Measurements from ENCODE around the gene DDX39A.
A peak's percentile ranks its signal among the peaks of the same experiment; 100 is the strongest.

Gene DDX39A

DNA sequence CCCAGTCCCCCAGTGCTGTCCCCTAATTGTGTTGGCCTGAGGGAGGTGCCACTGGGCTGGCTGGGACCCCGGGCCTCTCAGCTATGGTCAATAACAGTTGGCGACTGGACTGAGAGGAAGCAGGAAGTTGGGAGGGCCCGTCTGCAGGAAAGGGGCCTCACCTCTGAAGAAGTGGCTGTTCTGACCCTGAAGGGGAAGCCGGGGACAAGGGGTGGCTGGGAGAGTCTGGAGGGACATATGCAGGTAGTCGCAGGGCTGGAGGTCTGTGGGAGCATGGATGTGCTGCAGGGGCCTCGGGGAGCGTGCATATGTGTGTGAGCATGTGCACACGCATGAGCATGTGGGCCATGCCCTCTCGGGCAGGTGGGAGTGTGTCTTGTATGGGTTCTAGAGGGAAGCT, 19.9 kb upstream of the DDX39A start:
- H3K23ac ChIP-seq (ENCODE audit: low read length) = no peak overlapping the region
- no peak overlapping the region for H2BK15ac ChIP-seq (replicated peaks; ENCODE audit: low read depth)
- no peak overlapping the region for H3K18ac ChIP-seq (ENCODE audit: low read length)
- H2AK5ac ChIP-seq (ENCODE audit: low read length) = no peak overlapping the region
- no peak overlapping the region for H3K4me3 ChIP-seq (ENCODE audit: low read length)
- WGBS (ENCODE audit: extremely low coverage, insufficient coverage, low lambda C conversion rate) = no CpG with 5 or more reads among the region's 9 CpGs
- DNase-seq = no peak
- H3K4me1 ChIP-seq (ENCODE audit: control insufficient read depth, low read depth, low read length) = no peaks in the 10 kb centered on the region
- H3K4ac ChIP-seq (ENCODE audit: low read depth, low read length) = no peak overlapping the region
- no peak overlapping the region for H2BK5ac ChIP-seq (ENCODE audit: low read length)
- H4K5ac ChIP-seq (ENCODE audit: low read length) = no peak overlapping the region
- H4K8ac ChIP-seq (ENCODE audit: low read depth, low read length) = no peak overlapping the region
- H3K9ac ChIP-seq (ENCODE audit: low read length) = no peak overlapping the region
- no peak overlapping the region for H2BK120ac ChIP-seq (ENCODE audit: low read depth, low read length)
- no peak overlapping the region for H3K4me2 ChIP-seq (ENCODE audit: low read length)
- no peak overlapping the region for H3K56ac ChIP-seq (ENCODE audit: low read length)
- no peaks in the 10 kb centered on the region for H3K79me1 ChIP-seq (ENCODE audit: low read length)
- H3K27ac ChIP-seq (ENCODE audit: low read depth, low read length) = no peak overlapping the region
- no peaks in the 10 kb centered on the region for H3K27me3 ChIP-seq (ENCODE audit: insufficient read depth, low read length, poor library complexity)
- peaks cover 7% of the 10 kb centered on the region for H3K36me3 ChIP-seq (ENCODE audit: control insufficient read depth, insufficient read depth, low read length)
- H3K79me2 ChIP-seq (ENCODE audit: control insufficient read depth, insufficient read depth, low read length) = no peaks in the 10 kb centered on the region

DNA sequence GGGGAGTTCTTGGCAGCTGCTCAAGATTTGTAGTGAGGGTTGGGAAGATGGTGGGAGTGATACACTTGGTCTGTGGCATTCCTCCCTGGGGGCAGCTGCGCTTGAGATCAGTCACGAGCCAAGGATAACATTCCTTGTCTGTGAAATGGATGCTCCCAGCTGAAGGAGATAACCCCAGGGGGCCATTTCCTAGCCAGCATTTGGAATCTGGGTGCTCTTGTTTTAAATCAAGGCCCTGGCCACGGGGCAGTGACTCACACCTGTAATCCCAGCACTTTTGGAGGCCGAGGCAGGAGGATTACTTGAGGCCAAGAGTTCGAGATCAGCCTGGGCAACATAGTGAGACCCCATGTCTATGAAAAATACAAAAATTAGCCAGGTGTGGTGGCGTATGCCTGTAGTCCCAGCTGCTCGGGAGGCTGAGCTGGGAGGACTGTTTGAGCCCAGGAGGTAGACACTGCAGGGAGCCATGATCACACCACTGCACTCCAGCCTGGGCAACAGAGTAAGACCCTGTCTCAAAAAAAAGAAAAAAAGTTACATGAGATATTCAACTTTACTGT, 18.5 kb upstream of the DDX39A start:
- Histone ChIP-seq H3K18ac (ENCODE audit: low read length) (no peak overlapping the region), H2BK120ac (ENCODE audit: low read depth, low read length) (no peak overlapping the region), H3K9ac (ENCODE audit: low read length) (no peak overlapping the region), H3K36me3 (ENCODE audit: control insufficient read depth, insufficient read depth, low read length) (no peaks in the 10 kb centered on the region), H2BK15ac (replicated peaks; ENCODE audit: low read depth) (no peak overlapping the region), H4K8ac (ENCODE audit: low read depth, low read length) (no peak overlapping the region), H3K4me2 (ENCODE audit: low read length) (no peak overlapping the region), H4K5ac (ENCODE audit: low read length) (no peak overlapping the region), H3K79me1 (ENCODE audit: low read length) (no peaks in the 10 kb centered on the region), H3K56ac (ENCODE audit: low read length) (no peak overlapping the region), H3K79me2 (ENCODE audit: control insufficient read depth, insufficient read depth, low read length) (no peaks in the 10 kb centered on the region), H3K27ac (ENCODE audit: low read depth, low read length) (no peak overlapping the region), H3K4me1 (ENCODE audit: control insufficient read depth, low read depth, low read length) (no peaks in the 10 kb centered on the region), H3K23ac (ENCODE audit: low read length) (no peak overlapping the region), H3K4me3 (ENCODE audit: low read length) (no peak overlapping the region), H3K27me3 (ENCODE audit: insufficient read depth, low read length, poor library complexity) (no peaks in the 10 kb centered on the region), H2BK5ac (ENCODE audit: low read length) (no peak overlapping the region), H3K4ac (ENCODE audit: low read depth, low read length) (no peak overlapping the region), H2AK5ac (ENCODE audit: low read length) (no peak overlapping the region)
- peak; percentile 34 for DNase-seq
- WGBS (ENCODE audit: extremely low coverage, insufficient coverage, low lambda C conversion rate) = no CpG with 5 or more reads among the region's 7 CpGs

- no peak overlapping the region for H3K4ac ChIP-seq (ENCODE audit: low read depth, low read length)
- H4K5ac ChIP-seq (ENCODE audit: low read length) = no peak overlapping the region
- no peaks in the 10 kb centered on the region for H3K27me3 ChIP-seq (ENCODE audit: insufficient read depth, low read length, poor library complexity)
- H2BK15ac ChIP-seq (replicated peaks; ENCODE audit: low read depth) = no peak overlapping the region
- no CpG with 5 or more reads among the region's 17 CpGs for WGBS (ENCODE audit: extremely low coverage, insufficient coverage, low lambda C conversion rate)
- no peak overlapping the region for H2BK5ac ChIP-seq (ENCODE audit: low read length)
- no peak overlapping the region for H3K9ac ChIP-seq (ENCODE audit: low read length)
- no peak overlapping the region for H3K4me2 ChIP-seq (ENCODE audit: low read length)
- no peak overlapping the region for H4K8ac ChIP-seq (ENCODE audit: low read depth, low read length)
- no peaks in the 10 kb centered on the region for H3K79me1 ChIP-seq (ENCODE audit: low read length)
- H3K56ac ChIP-seq (ENCODE audit: low read length) = no peak overlapping the region
- no peaks in the 10 kb centered on the region for H3K4me1 ChIP-seq (ENCODE audit: control insufficient read depth, low read depth, low read length)
- no peak overlapping the region for H3K18ac ChIP-seq (ENCODE audit: low read length)
- no peak overlapping the region for H2AK5ac ChIP-seq (ENCODE audit: low read length)
- H3K23ac ChIP-seq (ENCODE audit: low read length) = no peak overlapping the region
- H3K79me2 ChIP-seq (ENCODE audit: control insufficient read depth, insufficient read depth, low read length) = no peaks in the 10 kb centered on the region
- no peak overlapping the region for H2BK120ac ChIP-seq (ENCODE audit: low read depth, low read length)
- no peak overlapping the region for H3K27ac ChIP-seq (ENCODE audit: low read depth, low read length)
- no peaks in the 10 kb centered on the region for H3K36me3 ChIP-seq (ENCODE audit: control insufficient read depth, insufficient read depth, low read length)
- DNase-seq = no peak
- no peak overlapping the region for H3K4me3 ChIP-seq (ENCODE audit: low read length)
These were observed 16.3 kb upstream of the DDX39A start for GRCh38 chr19:14435320-14436050.

DNA sequence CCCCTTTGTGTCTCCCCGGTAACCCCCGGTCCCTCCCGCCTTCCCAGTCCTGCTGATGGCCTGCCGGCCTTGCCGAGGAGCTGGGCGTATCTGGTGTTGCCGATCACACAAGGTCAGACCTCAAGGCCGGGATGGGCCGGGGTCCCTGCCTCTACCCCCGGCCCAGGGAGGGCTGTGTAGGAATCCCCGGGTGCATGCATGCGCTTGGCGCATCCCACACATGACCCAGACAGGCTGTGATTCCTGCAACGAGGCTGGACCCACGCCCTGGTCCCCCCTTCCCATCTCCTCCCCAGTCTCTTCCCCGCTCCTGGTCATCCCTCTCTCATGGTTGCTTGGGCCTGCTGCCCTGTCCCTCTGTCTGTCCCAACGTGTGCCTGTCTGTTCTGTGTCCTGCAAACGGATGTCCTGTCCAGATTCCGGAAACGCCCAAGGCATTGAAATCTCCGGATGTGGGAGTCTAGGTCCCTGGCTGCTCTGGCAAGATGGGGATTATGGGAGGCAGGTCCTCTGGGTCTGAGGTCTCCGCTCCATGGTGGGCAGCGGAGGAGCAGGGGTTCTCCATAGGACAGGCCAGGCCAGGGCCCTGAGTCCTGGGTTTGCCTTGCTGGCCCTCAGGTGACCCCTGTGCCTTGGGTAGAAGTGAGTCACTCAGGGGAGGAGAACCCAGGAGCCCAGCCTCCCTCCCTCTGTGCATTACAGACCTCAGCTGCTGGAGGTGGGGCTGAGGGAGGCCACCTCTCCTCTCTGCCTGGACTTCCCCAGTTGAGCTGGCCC, 15.6 kb upstream of the DDX39A start:
- Histone ChIP-seq H3K36me3 (ENCODE audit: control insufficient read depth, insufficient read depth, low read length) (no peaks in the 10 kb centered on the region), H3K9ac (ENCODE audit: low read length) (no peak overlapping the region), H2BK15ac (replicated peaks; ENCODE audit: low read depth) (no peak overlapping the region), H2AK5ac (ENCODE audit: low read length) (no peak overlapping the region), H3K27ac (ENCODE audit: low read depth, low read length) (no peak overlapping the region), H3K4me1 (ENCODE audit: control insufficient read depth, low read depth, low read length) (no peaks in the 10 kb centered on the region), H3K4ac (ENCODE audit: low read depth, low read length) (no peak overlapping the region), H3K79me1 (ENCODE audit: low read length) (no peaks in the 10 kb centered on the region), H3K4me2 (ENCODE audit: low read length) (no peak overlapping the region), H2BK120ac (ENCODE audit: low read depth, low read length) (no peak overlapping the region), H3K27me3 (ENCODE audit: insufficient read depth, low read length, poor library complexity) (no peaks in the 10 kb centered on the region), H4K8ac (ENCODE audit: low read depth, low read length) (no peak overlapping the region), H3K18ac (ENCODE audit: low read length) (no peak overlapping the region), H4K5ac (ENCODE audit: low read length) (no peak overlapping the region), H2BK5ac (ENCODE audit: low read length) (no peak overlapping the region), H3K79me2 (ENCODE audit: control insufficient read depth, insufficient read depth, low read length) (no peaks in the 10 kb centered on the region), H3K4me3 (ENCODE audit: low read length) (no peak overlapping the region), H3K23ac (ENCODE audit: low read length) (no peak overlapping the region), H3K56ac (ENCODE audit: low read length) (peak overlapping the region; percentile 42)
- no CpG with 5 or more reads among the region's 23 CpGs for WGBS (ENCODE audit: extremely low coverage, insufficient coverage, low lambda C conversion rate)
- DNase-seq = no peak

DNA sequence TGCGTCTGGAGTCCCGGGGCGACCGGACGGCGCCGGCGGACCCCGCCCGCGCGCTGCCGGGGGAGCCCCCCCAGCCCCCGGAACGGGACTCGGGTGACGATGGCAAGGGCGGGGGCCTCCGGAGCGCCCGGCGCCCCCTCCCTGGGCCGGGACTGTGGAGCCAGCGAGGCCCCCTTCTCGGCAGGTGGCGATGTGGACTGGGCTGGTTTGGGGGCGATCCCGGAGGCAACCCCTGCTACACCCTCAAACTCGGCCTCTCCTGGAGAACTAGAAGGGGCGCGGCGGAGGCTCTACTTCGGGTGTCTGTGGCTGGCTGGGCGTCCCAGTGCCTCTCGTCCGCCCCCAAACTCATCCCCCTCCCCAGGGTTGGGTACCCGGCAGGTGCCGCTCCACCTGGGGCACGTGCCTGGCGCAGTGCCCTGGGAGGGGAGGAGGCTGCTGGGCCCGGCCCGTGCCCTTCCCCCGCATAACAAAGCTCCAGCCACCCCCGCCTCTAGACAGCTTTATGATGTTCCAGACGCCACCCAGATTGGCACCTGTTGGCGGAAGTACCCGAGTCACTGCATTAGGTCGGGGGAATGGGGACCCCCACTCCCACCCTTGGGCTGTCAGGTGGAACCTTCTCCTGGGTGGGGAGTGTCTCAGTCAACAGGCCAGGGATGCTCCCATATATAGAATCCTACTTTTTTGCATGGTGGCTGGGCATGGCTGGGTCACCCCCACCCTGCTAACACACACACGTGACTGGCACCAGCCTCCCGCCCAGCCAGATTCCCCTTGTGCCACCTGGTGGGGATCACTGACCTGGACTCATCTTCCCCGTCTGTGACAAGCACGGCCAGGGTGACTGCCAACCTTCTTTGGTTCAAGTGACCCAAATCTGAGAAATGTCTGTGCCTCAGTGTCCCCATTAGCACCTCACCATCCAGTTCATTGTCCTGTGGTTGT, 14.7 kb upstream of the DDX39A start:
- no peak overlapping the region for H3K27ac ChIP-seq (ENCODE audit: low read depth, low read length)
- H3K36me3 ChIP-seq (ENCODE audit: control insufficient read depth, insufficient read depth, low read length) = no peaks in the 10 kb centered on the region
- peak overlapping the region; percentile 81 for H3K56ac ChIP-seq (ENCODE audit: low read length)
- no peak overlapping the region for H4K8ac ChIP-seq (ENCODE audit: low read depth, low read length)
- no peaks in the 10 kb centered on the region for H3K4me1 ChIP-seq (ENCODE audit: control insufficient read depth, low read depth, low read length)
- H2AK5ac ChIP-seq (ENCODE audit: low read length) = no peak overlapping the region
- no peak overlapping the region for H2BK5ac ChIP-seq (ENCODE audit: low read length)
- no peak overlapping the region for H2BK15ac ChIP-seq (replicated peaks; ENCODE audit: low read depth)
- H3K4me3 ChIP-seq (ENCODE audit: low read length) = peak overlapping the region; percentile 28
- H4K5ac ChIP-seq (ENCODE audit: low read length) = no peak overlapping the region
- peak overlapping the region; percentile 72 for H3K18ac ChIP-seq (ENCODE audit: low read length)
- no CpG with 5 or more reads among the region's 52 CpGs for WGBS (ENCODE audit: extremely low coverage, insufficient coverage, low lambda C conversion rate)
- H3K79me1 ChIP-seq (ENCODE audit: low read length) = no peaks in the 10 kb centered on the region
- peak overlapping the region; percentile 57 for H3K4me2 ChIP-seq (ENCODE audit: low read length)
- H3K9ac ChIP-seq (ENCODE audit: low read length) = peak overlapping the region; percentile 68
- H3K23ac ChIP-seq (ENCODE audit: low read length) = peak overlapping the region; percentile 94
- no peaks in the 10 kb centered on the region for H3K27me3 ChIP-seq (ENCODE audit: insufficient read depth, low read length, poor library complexity)
- DNase-seq = no peak
- no peak overlapping the region for H2BK120ac ChIP-seq (ENCODE audit: low read depth, low read length)
- no peaks in the 10 kb centered on the region for H3K79me2 ChIP-seq (ENCODE audit: control insufficient read depth, insufficient read depth, low read length)
- H3K4ac ChIP-seq (ENCODE audit: low read depth, low read length) = peak overlapping the region; percentile 73

All from mesendoderm (in vitro differentiated cells).